OCI-M2 (cell line): ENCODE results near the gene ATP8B1.

Source experiments
- DNase-seq: peaks from one replicate; lab custom pipeline; 2025; ENCODE audit not compliant: unreplicated experiment; lab: John Stamatoyannopoulos, UW

The ATP8B1 gene

DNA sequence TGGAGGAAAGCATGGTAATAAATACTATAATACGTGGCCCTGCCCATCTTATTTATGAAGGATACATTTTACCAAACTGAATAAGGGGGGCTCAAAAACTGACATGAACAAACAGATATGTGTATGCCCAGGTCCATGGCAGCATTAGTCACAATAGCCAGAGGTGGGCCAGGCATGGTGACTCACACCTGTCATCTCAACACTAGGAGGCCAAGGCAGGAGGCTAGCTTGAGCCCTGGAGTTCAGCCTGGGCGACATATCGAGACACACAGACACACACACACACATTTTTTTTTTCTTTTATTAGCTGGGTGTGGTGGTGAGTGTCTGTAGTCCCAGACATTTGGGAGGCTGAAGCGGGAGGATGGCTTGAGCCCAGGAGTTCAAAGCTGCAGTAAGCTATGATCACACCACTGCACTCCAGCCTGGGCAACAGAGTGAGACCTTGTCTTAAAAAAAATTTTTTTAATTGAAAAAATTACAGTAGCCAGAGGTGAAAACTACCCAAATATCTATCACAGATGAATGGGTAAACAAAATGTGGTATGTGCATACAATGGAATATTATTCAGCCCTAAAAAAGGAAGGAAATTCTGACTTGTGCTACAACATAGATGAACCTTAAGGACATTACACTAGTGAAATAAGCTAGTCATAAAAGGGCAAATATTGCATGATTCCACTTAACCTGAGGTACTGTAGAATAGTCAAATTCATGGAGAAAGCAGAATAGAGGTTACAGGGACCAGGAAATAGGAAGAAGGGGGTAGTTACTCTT lies 8.0 kb downstream of the ATP8B1 start:
- no peak for DNase-seq

DNA sequence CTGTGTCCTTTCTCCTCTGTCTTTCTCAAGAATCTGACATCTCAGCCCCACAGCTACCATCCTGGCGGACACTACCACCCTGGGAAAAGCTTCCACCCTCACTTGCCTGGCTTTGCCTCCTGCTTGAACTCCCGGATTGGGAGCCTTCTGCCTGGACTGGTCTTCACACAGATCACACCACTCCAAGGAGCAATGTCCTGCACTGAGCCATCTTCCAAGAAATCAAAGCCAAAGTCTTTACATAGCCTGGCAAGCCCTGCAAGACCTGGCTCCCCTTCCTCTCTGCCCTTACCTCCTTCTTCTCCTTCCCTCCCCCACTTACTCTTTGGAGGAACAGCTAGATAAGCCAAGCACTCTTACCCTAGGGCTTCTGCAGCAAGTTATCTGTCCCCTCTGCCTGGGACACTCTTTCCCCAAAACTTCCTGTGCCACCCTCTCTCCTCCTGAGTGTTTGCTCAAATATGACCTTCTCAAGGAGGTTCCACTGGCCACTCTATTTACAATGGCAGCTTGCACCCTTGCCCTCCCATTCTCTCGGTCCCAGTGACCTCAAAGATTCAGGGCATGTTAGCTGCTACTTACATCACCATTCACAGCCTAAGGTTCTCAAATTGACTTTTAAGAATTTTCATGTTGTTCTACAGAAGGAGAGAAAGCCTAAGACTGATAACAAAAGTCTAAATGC lies 9.7 kb downstream of the ATP8B1 start:
- no peak for DNase-seq

DNA sequence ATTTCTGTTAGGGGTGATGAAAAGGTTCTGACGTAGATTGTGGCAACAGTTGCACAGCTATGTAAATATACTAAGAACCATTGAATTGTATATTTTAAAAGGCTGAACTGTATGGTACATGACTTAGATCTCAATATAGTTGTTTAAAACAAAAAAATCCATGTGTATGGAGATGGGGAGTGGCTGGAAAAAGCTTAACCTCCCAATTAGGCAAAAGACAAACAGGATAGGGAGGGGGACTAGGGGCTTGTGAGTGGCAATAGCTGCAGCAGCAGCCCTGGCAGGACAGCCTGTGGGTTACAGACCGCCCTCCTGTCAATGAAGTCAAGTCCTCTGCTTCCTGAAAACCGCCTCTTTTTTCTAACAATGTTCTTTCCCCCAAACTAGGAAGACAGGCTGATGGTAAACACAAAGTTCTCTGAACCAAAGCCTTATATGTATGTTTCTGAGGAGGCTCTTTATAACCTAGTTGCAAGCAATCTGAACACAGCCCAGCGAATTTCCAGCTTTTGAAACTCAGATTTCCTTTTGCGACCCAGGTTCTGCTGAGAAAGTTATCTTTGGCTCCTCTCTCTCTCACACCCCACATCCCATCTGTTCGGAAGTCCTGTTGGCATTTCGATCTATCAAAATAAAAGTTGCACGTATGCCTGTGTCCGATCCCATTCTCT lies 10.3 kb downstream of the ATP8B1 start:
- DNase-seq: no peak

DNA sequence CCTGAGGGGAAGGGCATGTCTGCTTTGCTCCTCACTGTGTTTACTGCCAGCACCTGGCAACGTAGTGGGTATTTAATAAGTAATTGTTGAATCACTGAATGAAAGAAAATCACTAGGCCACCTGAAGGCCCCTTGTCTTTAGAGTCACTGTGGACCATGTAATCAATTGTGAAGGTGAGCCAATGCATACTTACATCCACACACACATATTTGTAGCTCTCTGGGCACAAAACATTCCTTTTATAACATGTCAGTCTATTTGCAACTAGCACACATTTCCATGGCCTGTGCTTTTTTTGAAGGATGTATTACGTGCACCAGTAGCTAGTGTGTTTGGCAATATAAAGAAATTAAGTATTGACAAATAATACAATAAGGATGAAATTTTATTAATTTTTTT lies 11.2 kb downstream of the ATP8B1 start:
- no peak for DNase-seq

DNA sequence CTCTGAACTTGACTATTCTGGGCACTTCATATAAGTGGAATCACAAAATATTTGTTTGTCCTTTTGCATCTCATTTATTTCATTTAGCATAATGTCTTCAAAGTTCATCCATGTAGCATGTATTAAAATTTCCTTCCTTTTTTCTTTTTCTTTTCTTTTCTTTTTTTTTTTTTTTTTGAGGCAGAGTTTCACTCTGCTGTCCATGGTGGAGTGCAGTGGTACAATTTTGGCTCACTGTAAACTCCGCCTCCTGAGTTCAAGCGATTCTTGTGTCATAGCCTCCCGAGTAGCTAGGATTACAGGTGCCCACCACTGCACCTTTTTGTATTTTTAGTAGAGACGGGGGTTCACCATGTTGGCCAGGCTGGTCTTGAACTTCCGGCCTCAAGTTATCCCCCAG lies 11.9 kb downstream of the ATP8B1 start:
- no peak for DNase-seq

DNA sequence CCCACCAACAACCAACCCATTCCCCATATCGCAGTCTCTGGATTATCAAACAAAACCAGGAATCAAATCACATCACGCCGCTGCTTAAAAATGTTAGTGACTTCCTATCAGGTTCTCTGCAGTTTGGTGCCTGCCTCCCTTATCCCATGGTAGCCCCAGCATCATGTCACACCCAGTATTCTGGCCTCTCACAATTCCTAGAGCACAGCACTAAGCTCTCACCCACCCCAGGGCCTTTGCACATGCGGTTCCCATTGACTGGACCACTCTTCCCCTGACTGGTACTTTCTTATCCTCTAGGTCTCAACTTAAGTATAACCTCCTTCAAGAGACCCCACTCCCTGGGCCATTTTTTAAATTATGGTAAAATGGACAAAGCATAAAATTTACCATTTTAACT lies 12.8 kb downstream of the ATP8B1 start:
- no peak for DNase-seq

DNA sequence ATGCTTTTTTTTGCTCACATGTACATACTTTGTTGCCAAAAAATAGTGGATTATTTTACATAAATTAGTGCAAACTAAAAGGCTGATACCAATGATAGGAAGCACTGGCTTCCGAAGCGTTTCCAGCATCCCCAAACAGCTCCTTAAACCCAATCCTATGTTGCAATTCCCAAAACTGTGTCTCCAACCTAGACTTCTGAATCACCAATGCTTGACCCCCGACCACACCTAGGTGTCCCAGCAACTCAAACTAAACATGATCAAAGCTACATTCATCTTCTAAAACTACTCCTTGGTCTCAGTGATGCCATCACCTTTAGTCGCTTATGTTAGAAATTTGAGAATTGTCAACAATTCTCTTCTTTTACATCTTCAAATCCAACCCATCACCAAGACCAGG lies 13.4 kb downstream of the ATP8B1 start:
- DNase-seq: no peak

DNA sequence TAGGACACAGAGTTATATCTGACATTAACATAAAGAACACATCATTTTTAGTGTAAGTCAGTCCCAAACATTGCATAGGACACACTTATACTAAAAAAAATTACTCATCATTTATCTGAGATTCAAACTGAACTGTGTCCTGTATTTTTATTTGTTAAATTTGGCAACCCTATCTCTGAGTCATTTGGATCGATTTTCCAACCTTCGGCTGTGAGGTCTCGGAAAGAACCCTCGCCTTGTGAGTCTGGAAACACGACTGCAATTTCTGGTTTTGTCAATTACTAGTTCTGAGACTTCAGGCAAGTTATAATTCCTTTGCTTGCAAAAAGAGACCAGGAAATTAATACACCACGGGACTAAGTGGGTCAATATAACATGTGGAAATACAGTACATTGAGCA lies 14.0 kb downstream of the ATP8B1 start:
- no peak for DNase-seq

DNA sequence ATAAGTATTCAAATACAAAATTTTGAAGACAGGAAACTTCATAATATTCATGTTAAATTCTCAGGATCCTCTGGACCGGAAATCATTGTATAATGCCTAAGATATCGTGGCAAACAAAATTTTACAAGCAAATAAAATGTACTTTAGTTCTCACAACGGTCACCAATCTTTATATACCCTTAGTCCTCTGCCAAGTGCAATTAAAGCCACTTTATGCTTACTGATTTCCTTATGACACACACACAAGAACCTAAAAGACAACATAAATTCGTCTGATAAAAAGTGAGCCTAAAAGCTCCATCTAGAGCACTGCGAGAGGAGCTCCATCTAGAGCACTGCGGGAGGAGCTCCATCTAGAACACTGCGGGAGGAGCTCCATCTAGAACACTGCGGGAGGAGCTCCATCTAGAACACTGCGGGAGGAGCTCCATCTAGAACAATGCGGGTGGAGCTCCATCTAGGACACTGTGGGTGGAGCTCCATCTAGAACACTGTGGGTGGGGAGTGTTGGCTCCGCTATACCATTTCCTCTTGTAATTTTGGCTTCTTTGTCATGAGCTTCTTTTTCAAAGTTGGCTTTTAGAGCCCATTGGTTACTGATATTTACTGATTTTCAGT lies 15.9 kb downstream of the ATP8B1 start:
- no peak for DNase-seq

DNA sequence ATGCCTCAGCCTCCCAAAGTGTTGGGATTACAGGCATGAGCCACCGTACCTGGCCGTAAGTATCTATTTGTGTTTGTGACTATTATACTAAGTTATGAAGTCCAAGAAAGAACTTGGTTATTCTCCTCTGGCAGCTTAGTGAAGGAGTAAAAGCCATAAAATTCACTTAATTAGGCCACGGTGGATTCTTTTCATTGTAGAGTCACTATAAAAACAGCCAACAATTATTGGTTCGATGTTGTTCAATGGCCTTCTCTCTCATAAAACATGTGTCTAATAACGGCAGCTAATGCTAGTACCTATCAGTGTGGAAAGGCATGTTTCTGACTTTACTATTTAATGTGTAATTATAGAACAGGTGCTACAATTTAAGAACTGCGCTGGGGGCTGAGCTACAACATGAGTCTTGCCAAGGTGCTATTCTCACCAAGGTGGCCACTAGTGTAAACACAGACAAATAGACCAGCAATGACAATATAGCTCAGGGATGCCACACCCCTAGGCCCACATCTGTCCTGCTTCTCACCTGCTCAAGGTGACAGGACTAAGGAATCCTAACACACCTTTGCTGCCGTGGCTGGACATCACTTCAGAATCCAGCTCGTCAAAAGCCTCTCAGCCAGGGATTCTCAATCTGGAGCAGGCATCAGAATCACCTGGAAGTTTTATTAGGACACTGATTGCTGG lies 17.2 kb downstream of the ATP8B1 start:
- no peak for DNase-seq

DNA sequence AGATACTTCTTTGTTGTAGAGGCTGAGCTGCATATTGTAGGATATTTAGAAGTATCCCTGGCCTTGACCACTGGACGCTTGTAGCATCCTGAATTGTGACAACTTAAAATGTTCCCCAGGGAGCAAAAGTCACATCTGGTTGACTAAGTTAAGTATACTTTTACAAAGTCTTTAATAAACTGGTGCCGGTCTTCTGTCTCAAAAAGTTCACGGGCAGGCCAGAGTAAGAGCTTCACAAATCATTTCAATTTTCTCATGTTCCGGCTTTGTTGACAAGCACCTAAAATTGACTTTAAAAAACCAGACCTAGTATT lies 18.4 kb downstream of the ATP8B1 start:
- DNase-seq: no peak

DNA sequence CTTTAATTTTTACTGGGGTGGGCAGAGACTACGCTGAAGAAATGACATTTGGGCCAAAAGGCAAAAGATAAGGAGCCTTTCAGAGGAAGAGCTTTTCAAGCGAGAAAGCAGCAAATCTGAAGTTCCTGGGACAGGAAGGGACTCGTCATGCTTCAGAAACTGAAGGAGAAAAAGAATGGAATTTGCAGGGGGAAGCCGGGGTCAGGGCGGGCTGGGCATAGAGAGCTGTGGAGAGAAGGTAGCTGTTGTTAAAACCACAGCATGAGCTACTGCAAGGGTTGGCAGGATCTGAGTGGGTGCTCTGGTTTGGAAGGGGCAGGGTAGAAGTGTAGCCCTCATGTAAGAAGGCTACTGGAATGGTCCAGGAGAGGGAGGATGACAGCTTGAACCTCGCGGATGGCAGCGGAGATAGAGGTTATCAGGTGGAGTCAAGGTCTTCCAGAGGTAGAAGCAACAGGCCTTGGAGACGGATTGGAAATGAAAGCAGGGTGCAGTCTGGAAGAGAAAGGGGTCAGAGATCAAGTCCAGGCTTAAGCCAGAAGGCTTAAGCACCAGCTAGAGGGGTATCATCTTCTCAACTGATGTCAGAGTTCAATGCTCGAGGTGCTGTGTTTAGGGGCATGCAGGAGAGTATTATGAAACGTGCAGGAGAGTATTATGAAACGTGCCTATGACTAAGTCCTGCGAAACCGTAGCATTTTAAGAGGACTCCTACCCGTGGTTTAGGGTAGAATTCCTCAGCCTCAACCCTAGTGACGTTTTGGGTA lies 18.9 kb downstream of the ATP8B1 start:
- DNase-seq: no peak

DNA sequence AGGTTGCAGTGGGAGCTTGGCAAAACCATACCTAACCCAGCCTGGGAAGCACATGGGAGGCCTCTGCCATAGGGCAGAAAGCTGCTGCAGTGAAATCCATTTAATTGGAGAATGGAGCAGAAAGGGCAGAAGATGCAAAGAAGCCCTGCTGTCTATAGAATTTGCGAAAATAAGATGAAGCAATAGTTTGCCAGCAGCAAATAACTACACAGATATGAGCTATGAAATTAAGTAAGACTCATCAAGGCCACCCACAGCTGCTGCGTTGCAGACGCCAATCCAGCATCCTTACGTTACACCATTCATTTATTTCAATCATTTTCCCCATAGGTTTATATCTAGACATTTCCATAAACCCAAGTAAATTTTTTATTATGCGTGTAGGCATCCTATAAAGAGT lies 21.1 kb downstream of the ATP8B1 start:
- DNase-seq: no peak

DNA sequence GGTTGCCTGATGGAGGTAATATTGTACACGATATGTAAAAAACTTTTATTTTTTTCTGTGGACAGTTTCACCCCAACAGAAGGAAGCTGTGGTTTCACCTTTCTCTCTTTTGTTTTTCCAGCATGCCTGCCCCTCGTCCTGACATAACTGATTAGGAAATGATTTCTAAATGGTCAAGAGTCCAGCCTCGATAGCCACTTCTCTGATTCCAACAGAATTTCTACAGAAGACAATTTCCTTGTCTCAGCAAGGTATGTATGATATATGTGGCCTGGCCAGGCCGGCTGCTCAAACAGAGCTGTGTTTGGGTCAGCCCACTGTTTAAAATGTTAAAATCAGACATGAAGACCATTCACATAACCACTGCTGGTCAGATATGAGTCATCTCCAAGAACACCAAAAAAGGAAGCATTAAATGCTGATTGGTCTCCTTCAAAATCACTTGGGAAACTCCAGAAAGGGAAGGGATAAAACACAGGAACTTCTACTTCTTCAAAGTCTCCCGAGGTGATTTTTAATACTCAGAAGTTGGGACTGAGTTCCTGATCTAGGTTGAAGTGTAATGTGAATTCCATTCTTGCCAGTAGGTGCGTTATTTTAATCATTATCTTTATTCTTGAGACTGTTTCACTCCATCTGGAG lies 22.3 kb downstream of the ATP8B1 start:
- no peak for DNase-seq

DNA sequence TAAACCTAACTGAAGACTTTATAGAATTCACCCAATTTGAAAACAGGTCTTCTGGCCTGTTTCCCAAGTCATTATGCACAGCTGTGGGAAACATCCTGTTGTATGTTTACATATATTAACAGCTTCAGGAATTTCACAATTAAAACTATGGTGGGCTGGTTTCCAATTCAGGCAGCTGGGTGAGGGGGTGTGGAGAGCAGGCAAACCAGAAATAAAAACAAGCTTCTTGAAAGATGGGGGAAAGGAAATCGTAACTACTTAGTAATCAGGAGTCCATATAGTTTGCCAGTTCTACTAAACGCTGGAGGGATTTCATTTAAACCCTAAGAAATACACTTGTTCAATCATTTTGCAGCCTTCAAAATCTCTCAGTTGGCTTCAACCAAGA lies 22.8 kb downstream of the ATP8B1 start:
- no peak for DNase-seq

DNA sequence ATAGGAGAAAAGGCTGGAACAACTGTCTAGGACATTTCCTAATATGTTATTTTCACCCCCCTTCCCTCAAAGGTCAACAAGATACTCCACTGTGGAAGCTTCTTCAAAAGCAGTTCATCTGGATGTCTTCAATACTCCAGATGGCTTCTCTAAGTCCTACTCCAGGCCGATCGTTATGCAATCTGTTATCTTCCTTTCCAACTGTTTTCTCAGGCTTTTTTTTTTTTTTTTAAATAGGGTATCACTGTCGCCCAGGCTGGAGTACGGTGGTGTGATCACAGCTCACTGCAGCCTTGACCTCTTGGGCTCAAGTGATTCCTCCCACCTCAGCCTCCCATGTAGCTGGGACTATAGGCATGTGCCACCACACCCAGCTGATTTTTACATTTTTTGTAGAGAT lies 26.3 kb downstream of the ATP8B1 start:
- DNase-seq: peak; percentile 12

DNA sequence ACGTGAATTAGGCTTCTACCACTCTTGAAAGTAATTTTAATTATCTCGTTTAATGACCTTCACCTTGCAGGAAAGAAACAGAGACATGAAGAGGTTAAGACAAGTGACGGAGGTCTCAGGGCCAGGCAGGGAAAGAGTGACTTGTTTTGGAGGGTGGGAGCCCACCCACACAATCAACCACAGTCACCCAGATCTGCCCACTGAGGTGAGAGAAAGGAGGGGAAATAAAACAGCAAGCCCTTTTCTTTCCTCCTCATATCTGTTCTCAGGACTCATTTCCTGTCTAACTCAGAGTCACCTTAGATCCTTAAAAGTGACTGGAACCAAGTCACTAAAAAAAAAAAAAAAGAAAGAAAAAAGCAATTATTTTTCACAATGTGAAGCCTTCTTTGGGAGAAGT lies 26.8 kb downstream of the ATP8B1 start:
- no peak for DNase-seq

DNA sequence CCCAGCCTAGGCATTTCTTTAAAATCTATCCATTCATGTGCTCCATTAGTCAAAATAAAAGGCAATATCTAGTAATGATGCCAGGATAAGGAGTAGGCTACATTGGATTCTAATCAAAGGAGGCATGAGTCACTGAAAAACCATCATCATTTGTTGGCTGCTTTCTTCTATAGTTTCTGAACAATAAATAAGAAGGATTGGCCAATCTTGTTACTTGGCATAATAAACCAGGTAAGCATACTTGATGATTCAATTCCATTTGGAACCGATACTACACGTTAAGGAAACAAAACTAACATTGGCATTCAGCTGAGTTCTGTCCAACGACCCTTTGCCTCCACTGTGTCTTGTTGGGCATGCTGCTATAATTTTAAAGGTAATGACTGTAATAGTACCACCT lies 27.2 kb downstream of the ATP8B1 start:
- no peak for DNase-seq

DNA sequence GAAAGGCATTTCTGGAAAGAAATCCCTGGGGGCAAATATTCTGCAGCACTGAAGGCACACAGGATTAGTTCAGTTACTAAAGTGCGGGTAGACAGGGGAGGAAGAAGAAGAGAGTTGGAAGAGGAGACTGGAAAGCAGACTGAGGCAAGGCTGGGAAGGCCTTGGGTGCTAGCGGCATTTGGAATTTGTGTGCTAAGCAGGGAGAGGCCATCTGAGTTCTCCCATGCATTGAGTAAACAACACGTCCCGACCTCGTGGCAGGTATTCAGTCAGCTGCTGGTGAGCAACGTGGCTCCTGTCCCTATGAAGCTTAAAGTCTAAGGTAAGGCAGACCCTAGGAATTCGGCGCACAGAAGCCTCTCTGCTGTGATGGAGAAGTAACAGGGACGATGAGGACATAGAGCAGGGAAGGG lies 30.7 kb downstream of the ATP8B1 start:
- DNase-seq: no peak

DNA sequence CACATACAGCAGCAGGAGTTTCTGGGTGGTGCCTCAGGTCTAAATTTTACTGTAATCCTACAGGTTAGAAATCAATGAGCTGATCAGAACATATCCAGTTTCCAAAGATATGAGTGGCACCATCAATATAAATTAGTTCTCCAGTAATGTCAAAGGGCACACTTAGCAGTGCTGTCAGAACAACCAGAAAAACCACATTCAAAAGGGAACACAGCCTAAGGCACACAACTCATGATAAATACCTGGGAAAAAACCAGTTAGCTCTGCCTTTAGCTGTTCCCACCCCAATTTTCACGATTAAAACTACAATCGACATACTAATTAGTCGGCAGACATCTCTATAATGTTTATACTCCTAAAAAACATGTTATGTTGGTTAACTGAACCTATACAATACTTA lies 31.5 kb downstream of the ATP8B1 start:
- DNase-seq: no peak
